D721Med (cell line): ENCODE measurements around the gene PKP2.
"Not testable (repeated sequence)": the region's sequence is repeated elsewhere in the genome, so short reads cannot be mapped to it uniquely, and the experiment has no call there.

Experiments
- DNase-seq: peaks from one replicate; pipeline ENCODE4 v3.0.0; 2011; ENCODE audit warnings: low spot score; ENCODE audit not compliant: insufficient read length
- FAIRE-seq: peaks from 2 replicates; lab custom pipeline; 2011; peaks lifted over from hg19 to GRCh38; lab: Jason Lieb, UNC
- TF ChIP-seq, protein P1 (sequence below): IDR thresholded peaks from 2 replicates; pipeline ENCODE4 v1.5.1; 2012; ENCODE audit warnings: mild to moderate bottlenecking, control low read depth; ENCODE audit not compliant: insufficient read depth; ENCODE audit errors: missing control alignments

The PKP2 gene

DNA sequence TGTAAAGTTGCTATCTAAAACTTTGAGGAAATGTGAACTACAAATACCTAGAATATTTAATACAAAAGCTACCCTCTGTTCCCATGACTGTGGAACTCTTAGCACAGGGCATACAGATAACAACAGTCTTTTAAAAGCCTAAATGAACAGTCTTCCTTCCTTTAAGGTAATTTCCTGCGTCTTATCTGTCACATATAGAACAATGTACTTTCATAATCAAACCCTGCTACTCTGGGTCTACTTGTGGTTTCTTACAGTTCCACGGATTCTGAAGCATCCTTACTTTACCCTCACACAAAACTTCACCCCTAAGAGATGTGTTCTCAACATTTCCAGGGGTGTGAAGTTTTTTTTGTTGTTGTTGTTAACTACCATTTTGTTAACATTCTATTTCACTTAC lies 5.1 kb downstream of the PKP2 start:
- DNase-seq = no peak
- no peak for FAIRE-seq
- TF ChIP-seq, protein P1, sequence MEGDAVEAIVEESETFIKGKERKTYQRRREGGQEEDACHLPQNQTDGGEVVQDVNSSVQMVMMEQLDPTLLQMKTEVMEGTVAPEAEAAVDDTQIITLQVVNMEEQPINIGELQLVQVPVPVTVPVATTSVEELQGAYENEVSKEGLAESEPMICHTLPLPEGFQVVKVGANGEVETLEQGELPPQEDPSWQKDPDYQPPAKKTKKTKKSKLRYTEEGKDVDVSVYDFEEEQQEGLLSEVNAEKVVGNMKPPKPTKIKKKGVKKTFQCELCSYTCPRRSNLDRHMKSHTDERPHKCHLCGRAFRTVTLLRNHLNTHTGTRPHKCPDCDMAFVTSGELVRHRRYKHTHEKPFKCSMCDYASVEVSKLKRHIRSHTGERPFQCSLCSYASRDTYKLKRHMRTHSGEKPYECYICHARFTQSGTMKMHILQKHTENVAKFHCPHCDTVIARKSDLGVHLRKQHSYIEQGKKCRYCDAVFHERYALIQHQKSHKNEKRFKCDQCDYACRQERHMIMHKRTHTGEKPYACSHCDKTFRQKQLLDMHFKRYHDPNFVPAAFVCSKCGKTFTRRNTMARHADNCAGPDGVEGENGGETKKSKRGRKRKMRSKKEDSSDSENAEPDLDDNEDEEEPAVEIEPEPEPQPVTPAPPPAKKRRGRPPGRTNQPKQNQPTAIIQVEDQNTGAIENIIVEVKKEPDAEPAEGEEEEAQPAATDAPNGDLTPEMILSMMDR = no peak

DNA sequence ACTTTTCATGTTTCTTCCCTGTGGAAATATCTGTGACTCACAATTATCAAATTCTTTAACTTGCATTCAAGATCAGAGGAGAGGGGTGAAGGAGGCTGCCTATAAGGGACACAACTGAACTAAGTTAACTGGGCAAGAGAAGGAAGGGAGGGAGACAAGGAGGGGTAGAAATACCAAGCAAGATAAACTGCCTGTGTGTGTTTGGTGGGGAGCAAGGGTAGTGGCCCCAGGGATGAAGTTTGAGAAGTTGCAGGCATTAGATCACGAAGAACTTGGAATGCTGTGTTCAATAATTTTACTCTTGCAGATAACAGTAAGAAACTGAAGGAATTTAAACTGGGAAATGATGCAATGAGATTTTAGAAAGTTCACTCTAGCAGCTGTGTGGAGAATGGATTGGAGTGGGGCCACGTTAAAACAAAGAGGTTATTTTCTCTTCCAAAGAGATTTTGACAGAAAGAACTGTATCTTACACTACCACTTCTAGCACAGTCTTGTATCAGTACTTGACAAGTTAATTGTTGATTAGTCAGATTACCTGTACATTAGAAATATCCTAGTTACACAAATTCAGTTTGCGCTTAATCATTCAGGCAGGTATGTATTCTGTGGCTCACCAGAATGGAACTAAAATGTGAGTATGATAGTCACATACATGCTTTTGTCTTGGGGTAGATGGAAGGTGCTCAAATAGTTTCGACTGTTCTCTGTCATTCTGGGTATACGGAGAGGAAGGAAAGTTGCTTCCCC lies 7.4 kb downstream of the PKP2 start:
- no peak for FAIRE-seq
- DNase-seq = no peak
- TF ChIP-seq, protein P1 = no peak

DNA sequence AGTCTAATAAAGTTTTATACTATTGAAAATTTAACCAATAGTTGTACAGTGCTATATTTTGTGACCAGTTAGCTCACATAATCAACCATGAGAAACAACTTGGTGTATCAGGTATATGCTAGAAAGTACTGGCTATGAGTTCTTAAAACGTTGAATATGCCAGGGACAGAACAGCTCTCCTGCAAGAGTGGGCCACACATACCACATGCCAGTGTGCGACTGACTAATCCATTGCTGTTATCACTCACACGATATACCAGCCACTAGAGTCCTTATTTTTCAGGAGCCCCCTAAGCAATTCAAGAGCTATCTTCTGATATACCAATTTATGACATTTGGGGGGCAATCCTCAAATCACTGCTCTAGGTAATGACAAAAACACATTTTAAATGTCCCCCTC lies 9.5 kb downstream of the PKP2 start:
- no peak for DNase-seq
- TF ChIP-seq, protein P1 = no peak
- FAIRE-seq = no peak

DNA sequence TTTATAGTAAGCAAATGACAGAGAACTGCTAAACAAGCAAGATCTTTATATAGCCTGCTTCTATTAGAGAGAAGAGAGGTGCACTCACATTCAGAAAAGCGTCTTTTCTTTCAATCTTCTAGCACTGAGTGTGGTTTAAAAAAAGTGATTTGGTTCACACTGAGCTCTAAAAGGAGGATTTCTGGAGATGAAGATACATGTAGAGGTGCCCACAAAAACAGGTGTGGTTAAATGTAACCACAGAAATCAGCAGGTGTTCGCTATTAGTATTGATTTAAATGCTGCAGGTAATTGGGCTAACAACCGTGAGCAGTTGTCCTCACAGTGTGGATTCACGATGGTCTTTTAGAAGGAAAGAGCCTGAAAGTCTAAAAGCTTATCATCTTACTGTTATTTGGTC lies 10.7 kb downstream of the PKP2 start:
- TF ChIP-seq, protein P1 = no peak
- DNase-seq = no peak
- no peak for FAIRE-seq

DNA sequence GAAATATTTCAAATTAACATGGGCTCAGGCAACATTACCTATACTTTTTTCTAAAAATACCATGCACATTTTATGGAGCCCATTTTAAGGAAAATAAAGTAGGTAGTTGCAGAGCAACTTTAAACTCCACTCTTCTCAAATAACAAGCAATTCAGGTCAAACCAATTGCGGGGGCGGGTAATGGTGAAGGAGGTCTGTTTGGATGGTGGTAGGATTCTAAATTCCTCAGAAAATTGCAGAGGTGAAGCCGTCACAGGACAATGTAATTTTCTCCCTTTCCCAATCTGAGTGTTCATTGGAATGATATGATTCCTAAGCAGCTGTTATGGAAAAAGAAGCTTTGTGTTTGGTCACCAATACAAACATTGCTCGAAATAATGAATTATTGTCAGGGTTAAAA lies 11.6 kb downstream of the PKP2 start:
- no peak for FAIRE-seq

DNA sequence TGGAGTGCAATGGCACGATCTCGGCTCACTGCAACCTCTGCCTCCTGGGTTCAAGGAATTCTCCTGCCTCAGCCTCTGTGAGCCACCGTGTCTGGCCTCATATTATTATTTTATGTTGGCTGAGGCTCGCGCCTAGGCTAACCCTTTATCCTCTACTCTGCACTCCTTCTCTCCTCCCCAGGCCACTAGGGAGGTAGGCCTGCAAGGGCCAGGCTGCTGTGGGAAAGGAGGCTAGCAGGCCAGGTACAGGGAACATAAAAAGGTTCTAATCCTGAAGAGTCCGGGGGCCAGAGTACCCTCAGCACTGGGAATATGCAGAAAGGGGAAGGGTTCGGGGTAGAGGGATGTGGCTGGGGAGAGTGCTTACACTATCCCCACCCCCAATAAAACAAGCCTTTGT lies 14.9 kb downstream of the PKP2 start:
- FAIRE-seq (no peak), DNase-seq (no peak)
- TF ChIP-seq, protein P1 = no peak

More for the DNA sequence above, 11.6 kb downstream of the PKP2 start:
- no peak for DNase-seq
- TF ChIP-seq, protein P1 = no peak

DNA sequence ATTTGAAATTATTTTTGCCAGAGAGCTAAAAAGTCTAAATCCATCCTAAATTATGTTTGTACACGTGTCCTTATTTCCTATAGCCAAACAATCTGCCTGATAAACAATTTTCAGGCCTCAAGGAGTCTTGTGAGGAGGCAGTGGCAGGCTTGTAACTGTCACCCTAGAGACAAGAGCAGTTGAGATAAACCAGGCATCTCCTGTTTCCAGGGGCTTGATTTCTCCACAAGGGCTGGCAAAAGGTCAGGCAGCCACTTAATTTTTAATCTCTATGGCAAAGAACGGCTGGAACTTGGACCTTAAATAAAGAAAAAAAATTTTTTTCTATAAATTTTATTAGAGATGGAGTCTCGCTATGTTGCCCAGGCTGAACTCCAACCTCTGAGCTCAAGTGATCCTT lies 15.5 kb downstream of the PKP2 start:
- DNase-seq = no peak
- no peak for FAIRE-seq
- TF ChIP-seq, protein P1 = no peak

DNA sequence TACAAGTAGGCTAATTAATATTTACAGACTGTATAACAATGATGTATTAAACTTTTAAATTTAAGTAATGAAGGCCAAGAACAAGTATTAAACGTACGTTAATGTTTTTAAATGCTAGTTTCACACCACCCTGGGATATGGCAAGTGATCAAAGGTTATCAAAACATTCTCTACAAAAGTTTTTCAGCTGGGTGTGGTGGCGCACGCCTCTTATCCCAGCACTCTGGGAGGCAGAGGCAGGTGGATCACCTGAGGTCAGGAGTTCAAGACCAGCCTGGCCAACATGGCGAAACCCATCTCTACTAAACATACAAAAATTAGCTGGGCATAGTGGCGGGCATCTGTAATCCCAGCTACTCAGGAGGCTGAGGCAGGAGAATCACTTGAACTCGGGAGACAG lies 17.5 kb downstream of the PKP2 start:
- not testable (repeated sequence) for DNase-seq, FAIRE-seq
